HL-60 (cell line): ENCODE data around the gene F2R.

Experiments
- GABPA ChIP-seq: IDR thresholded peaks from 2 replicates; pipeline ENCODE4 v1.6.1; 2012; ENCODE audit warnings: low read depth
- POLR2AphosphoS5 ChIP-seq: IDR thresholded peaks from 2 replicates; pipeline ENCODE4 v1.6.1; 2012; ENCODE audit warnings: low read depth
- SPI1 ChIP-seq: IDR thresholded peaks from 2 replicates; pipeline ENCODE4 v1.6.1; 2012; ENCODE audit warnings: low read depth, mild to moderate bottlenecking, borderline replicate concordance
- TF ChIP-seq, protein P1 (sequence below): IDR thresholded peaks from one replicate; pipeline ENCODE4 v1.5.1; 2011; ENCODE audit warnings: low read length, control low read depth, inconsistent platforms; ENCODE audit not compliant: insufficient read depth
- TF ChIP-seq, protein P2 (sequence below): IDR thresholded peaks from 2 replicates; pipeline ENCODE4 v1.6.1; 2012; ENCODE audit warnings: low read depth; ENCODE audit not compliant: insufficient replicate concordance

DNA sequence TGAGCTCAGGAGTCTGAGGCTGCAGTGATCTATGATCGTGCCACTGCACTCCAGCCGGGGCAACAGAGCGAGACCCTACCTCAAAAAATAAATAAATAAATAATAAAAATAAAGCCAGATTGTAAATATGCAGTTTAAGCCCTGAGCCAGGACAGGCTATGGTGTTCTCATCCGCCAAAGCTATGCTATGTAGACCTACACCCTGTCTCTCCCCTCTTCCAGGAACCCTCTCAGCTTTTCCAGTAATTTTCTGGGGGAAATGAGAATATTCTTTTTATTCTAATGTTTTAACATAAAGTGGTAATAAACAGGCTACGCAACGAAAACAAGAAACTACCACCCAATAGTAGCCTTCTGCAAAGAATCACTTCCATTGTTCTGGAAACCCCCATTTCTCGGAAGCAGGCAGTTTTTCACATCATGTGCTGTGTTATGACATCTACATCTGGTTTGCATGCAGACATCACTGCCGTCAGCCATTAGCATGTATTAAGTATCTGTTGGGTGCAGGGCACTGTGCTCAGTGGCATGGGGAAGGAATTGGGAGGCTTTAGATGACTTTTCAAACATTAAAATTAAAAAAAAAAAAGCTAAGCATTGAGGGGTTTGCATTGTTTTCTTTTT, 38.0 kb upstream of the F2R start:
- TF ChIP-seq, protein P1, sequence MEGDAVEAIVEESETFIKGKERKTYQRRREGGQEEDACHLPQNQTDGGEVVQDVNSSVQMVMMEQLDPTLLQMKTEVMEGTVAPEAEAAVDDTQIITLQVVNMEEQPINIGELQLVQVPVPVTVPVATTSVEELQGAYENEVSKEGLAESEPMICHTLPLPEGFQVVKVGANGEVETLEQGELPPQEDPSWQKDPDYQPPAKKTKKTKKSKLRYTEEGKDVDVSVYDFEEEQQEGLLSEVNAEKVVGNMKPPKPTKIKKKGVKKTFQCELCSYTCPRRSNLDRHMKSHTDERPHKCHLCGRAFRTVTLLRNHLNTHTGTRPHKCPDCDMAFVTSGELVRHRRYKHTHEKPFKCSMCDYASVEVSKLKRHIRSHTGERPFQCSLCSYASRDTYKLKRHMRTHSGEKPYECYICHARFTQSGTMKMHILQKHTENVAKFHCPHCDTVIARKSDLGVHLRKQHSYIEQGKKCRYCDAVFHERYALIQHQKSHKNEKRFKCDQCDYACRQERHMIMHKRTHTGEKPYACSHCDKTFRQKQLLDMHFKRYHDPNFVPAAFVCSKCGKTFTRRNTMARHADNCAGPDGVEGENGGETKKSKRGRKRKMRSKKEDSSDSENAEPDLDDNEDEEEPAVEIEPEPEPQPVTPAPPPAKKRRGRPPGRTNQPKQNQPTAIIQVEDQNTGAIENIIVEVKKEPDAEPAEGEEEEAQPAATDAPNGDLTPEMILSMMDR, result no peak
- no peak for TF ChIP-seq POLR2AphosphoS5
- TF ChIP-seq, protein P2, sequence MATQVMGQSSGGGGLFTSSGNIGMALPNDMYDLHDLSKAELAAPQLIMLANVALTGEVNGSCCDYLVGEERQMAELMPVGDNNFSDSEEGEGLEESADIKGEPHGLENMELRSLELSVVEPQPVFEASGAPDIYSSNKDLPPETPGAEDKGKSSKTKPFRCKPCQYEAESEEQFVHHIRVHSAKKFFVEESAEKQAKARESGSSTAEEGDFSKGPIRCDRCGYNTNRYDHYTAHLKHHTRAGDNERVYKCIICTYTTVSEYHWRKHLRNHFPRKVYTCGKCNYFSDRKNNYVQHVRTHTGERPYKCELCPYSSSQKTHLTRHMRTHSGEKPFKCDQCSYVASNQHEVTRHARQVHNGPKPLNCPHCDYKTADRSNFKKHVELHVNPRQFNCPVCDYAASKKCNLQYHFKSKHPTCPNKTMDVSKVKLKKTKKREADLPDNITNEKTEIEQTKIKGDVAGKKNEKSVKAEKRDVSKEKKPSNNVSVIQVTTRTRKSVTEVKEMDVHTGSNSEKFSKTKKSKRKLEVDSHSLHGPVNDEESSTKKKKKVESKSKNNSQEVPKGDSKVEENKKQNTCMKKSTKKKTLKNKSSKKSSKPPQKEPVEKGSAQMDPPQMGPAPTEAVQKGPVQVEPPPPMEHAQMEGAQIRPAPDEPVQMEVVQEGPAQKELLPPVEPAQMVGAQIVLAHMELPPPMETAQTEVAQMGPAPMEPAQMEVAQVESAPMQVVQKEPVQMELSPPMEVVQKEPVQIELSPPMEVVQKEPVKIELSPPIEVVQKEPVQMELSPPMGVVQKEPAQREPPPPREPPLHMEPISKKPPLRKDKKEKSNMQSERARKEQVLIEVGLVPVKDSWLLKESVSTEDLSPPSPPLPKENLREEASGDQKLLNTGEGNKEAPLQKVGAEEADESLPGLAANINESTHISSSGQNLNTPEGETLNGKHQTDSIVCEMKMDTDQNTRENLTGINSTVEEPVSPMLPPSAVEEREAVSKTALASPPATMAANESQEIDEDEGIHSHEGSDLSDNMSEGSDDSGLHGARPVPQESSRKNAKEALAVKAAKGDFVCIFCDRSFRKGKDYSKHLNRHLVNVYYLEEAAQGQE, result no peak
- no peak for TF ChIP-seq SPI1
- TF ChIP-seq GABPA, result no peak
